Colonic mucosa (tissue), 4 donors: Measurements from ENCODE around the gene CTBP1. TPM values are rescaled to one million over a fixed set of nuclear protein-coding genes. Genes with fewer than 3 reads are reported as not detected.
A peak's percentile ranks its signal among the peaks of the same experiment; 100 is the strongest.

ENCODE experiments used
- DNase-seq: peaks from one replicate; pipeline ENCODE4 v3.0.0-alpha.2; 2020
- H3K27ac ChIP-seq: fragments of 200-600 bp; one replicate; pipeline ENCODE4 v1.8.0; 2021
- H3K27me3 ChIP-seq: fragments of 200-600 bp; one replicate; pipeline ENCODE4 v1.8.0; 2021
- H3K36me3 ChIP-seq: fragments of 200-600 bp; one replicate; pipeline ENCODE4 v1.8.0; 2021
- H3K4me1 ChIP-seq: fragments of 200-600 bp; one replicate; pipeline ENCODE4 v1.8.0; 2021; ENCODE audit warnings: mild to moderate bottlenecking
- H3K4me3 ChIP-seq: fragments of 200-600 bp; one replicate; pipeline ENCODE4 v1.8.0; 2021
- H3K9ac ChIP-seq, 2 donors: one replicate each; pipeline ENCODE4 v1.7.0; 2013; ENCODE audit warnings: control low read depth in 2 of 2, low read depth in 2 of 2, low read length in 2 of 2
- H3K9me3 ChIP-seq: fragments of 200-600 bp; one replicate; pipeline ENCODE4 v1.8.0; 2021
- CTCF ChIP-seq: fragments of 200-600 bp; IDR thresholded peaks from one replicate; pipeline ENCODE4 v1.8.0; 2022; ENCODE audit warnings: antibody characterized with exemption, mild to moderate bottlenecking
- intact Hi-C: fragments of 100-400 bp; cut with DNase I; formaldehyde crosslinking; loops from one replicate; pipeline ENCODE4 v1.14.1; 2022
- total RNA-seq, 2 donors: library from RNA; stranded (reverse); fragmentation: NEBNext Ultra II Directional in 1 of 2; extraction: Animal tissue kit (Norgen Biotek cat#: 25700) in 1 of 2; gene quantifications; one replicate each; pipeline ENCODE4 v1.2.1, GENCODE V29; 2021
- donor health status: healthy.
- donor health status: DM: no; HTN: no; CAD: no.
- donor health status: DM: no; HTN: no; CAD: no.

Gene CTBP1
- total RNA-seq, 2 donors from 2014 or later = 137 to 200 TPM

- H3K4me1 ChIP-seq = peaks cover 13% of the 10 kb centered on the region
- H3K4me3 ChIP-seq = no peak overlapping the region
- no peaks in the 10 kb centered on the region for H3K9me3 ChIP-seq
- no peaks in the 10 kb centered on the region for H3K27me3 ChIP-seq
- peak; percentile 9 for DNase-seq
- no peak for TF ChIP-seq CTCF
- H3K27ac ChIP-seq = no peak overlapping the region
- no peaks in the 10 kb centered on the region for H3K36me3 ChIP-seq
- intact Hi-C loops = loop anchor here (10.0 kb wide), 1 partner anchor 53 kb away; the partner anchor contains the start of gene UVSSA
- H3K9ac ChIP-seq = no peak overlapping the region
Observed at GRCh38 chr4:1291996-1292702, 43.2 kb upstream of the CTBP1 start.

GRCh38 chr4:1291091-1291490 lies 42.2 kb upstream of the CTBP1 start:
- intact Hi-C loops = loop anchor here (10.0 kb wide), 1 partner anchor 54 kb away; the partner anchor contains the start of gene UVSSA
- Histone ChIP-seq H3K9me3 (no peaks in the 10 kb centered on the region), H3K4me1 (peaks cover 13% of the 10 kb centered on the region), H3K9ac (peak overlapping the region; percentile 95 to 98), H3K27ac (peak overlapping the region; percentile 77), H3K27me3 (no peaks in the 10 kb centered on the region), H3K36me3 (no peaks in the 10 kb centered on the region), H3K4me3 (peak overlapping the region; percentile 91)
- DNase-seq = peak; percentile 19
- no peak for TF ChIP-seq CTCF

- no peaks in the 10 kb centered on the region for H3K9me3 ChIP-seq
- DNase-seq = peak; percentile 59
- H3K27me3 ChIP-seq = no peaks in the 10 kb centered on the region
- no peak for TF ChIP-seq CTCF
- H3K4me1 ChIP-seq = peaks cover 13% of the 10 kb centered on the region
- peak overlapping the region; percentile 95 to 98 for H3K9ac ChIP-seq
- peak overlapping the region; percentile 77 for H3K27ac ChIP-seq
- intact Hi-C loops = loop anchor here (10.0 kb wide), 1 partner anchor 54 kb away; the partner anchor contains the start of gene UVSSA
- no peaks in the 10 kb centered on the region for H3K36me3 ChIP-seq
- peak overlapping the region; percentile 91 for H3K4me3 ChIP-seq
Observed at GRCh38 chr4:1290165-1290977, 41.4 kb upstream of the CTBP1 start.

GRCh38 chr4:1289207-1290164 lies 40.6 kb upstream of the CTBP1 start, which contains the start of gene MAEA:
TSS of gene MAEA (plus strand) at chr4:1289891. CDS start at chr4:1289914, 23 bp downstream.
- Histone ChIP-seq H3K27ac (peak within 1 kb of the TSS; percentile 77), H3K27me3 (no peaks in the 10 kb centered on the region), H3K9me3 (no peaks in the 10 kb centered on the region), H3K4me3 (peak within 1 kb of the TSS; percentile 91), H3K36me3 (no peaks in the 10 kb centered on the region), H3K4me1 (peaks cover 13% of the 10 kb centered on the region), H3K9ac (peak within 1 kb of the TSS; percentile 95 to 98)
- intact Hi-C loops = loop anchor here (10.0 kb wide), 1 partner anchor 55 kb away; the partner anchor contains the start of gene UVSSA
- no peak for TF ChIP-seq CTCF
- DNase-seq = peak; percentile 97

GRCh38 chr4:1288786-1289185 lies 39.9 kb upstream of the CTBP1 start:
- H3K9ac ChIP-seq = peak overlapping the region; percentile 61 to 82
- peak overlapping the region; percentile 77 for H3K27ac ChIP-seq
- TF ChIP-seq CTCF = no peak
- no peaks in the 10 kb centered on the region for H3K9me3 ChIP-seq
- peak overlapping the region; percentile 91 for H3K4me3 ChIP-seq
- DNase-seq = peak; percentile 15
- peaks cover 13% of the 10 kb centered on the region for H3K4me1 ChIP-seq
- no peaks in the 10 kb centered on the region for H3K27me3 ChIP-seq
- intact Hi-C loops = no loop called here
- no peaks in the 10 kb centered on the region for H3K36me3 ChIP-seq
